ENCODE data around the gene PLAC8L1. TPM values are rescaled to one million over a fixed set of nuclear protein-coding genes. Genes with fewer than 3 reads are reported as not detected.

Gene PLAC8L1
- total RNA-seq, 1 donor from 2014 or later = 2.0 TPM

Other genes with a start within 250 kb of the PLAC8L1 start
- not detected in 2 replicates for gene GRXCR2, start 232.6 kb downstream of the PLAC8L1 start, total RNA-seq
- gene SH3RF2, start 169.0 kb downstream of the PLAC8L1 start, total RNA-seq = 8.6 and 12.3 TPM in 2 replicates
- 163 and 165 TPM in 2 replicates for gene LARS1, start 77.1 kb upstream of the PLAC8L1 start, total RNA-seq
- 21.1 and 24.4 TPM in 2 replicates for gene RBM27, start 98.0 kb upstream of the PLAC8L1 start, total RNA-seq
- gene POU4F3, start 233.3 kb upstream of the PLAC8L1 start, total RNA-seq = 0.18 TPM in 1 of 2 replicates, not detected in the other